Activated CD8-positive, alpha-beta T cell treated with anti-CD3 and anti-CD28 coated beads for 36 hours (primary cell): ENCODE measurements around the gene ARID4A. TPM values are rescaled to one million over a fixed set of nuclear protein-coding genes. Genes with fewer than 3 reads are reported as not detected.

Experiments used
- ATAC-seq: fragments of 200-7000 bp; cut with Tn5 transposase; one replicate; pipeline ENCODE4 v1.10.0; 2021; ENCODE audit warnings: mild to moderate bottlenecking, moderate library complexity
- CTCF ChIA-PET: fragments of 350-600 bp; sonication (Branson Sonifier 250); formaldehyde crosslinking; loops from one replicate; lab custom pipeline; 2021; ENCODE audit warnings: antibody characterized with exemption; lab: Charles Lee
- POLR2A ChIA-PET: fragments of 350-600 bp; sonication (Branson Sonifier 250); formaldehyde crosslinking; loops from one replicate; lab custom pipeline; 2021; ENCODE audit warnings: antibody characterized with exemption; lab: Charles Lee
- DNase-seq: peaks from one replicate; pipeline ENCODE4 v3.0.0-alpha.2; 2020
- H3K27ac Mint-ChIP-seq: one replicate; pipeline ENCODE4 v1.8.0; 2021; ENCODE audit warnings: mild to moderate bottlenecking, mixed read lengths
- H3K27me3 Mint-ChIP-seq: one replicate; pipeline ENCODE4 v1.8.0; 2021; ENCODE audit warnings: mixed read lengths
- H3K36me3 Mint-ChIP-seq: one replicate; pipeline ENCODE4 v1.8.0; 2021; ENCODE audit warnings: low read depth, mixed read lengths
- H3K4me1 Mint-ChIP-seq: one replicate; pipeline ENCODE4 v1.8.0; 2021; ENCODE audit warnings: low read depth, mixed read lengths
- H3K4me3 Mint-ChIP-seq: one replicate; pipeline ENCODE4 v1.8.0; 2021; ENCODE audit warnings: mild to moderate bottlenecking, moderate library complexity, mixed read lengths
- H3K9me3 Mint-ChIP-seq: one replicate; pipeline ENCODE4 v1.8.0; 2021; ENCODE audit warnings: mixed read lengths
- CTCF ChIP-seq: fragments of 200-600 bp; IDR thresholded peaks from one replicate; pipeline ENCODE4 v1.8.0; 2022; ENCODE audit warnings: antibody characterized with exemption, mild to moderate bottlenecking
- intact Hi-C: fragments of 100-400 bp; cut with micrococcal nuclease; formaldehyde crosslinking; loops from one replicate; pipeline ENCODE4 v1.10.0; 2022
- total RNA-seq, 2 experiments: library from RNA; stranded (reverse); gene quantifications; one replicate each; pipeline ENCODE4 v1.2.3, GENCODE V29; 2021

Gene ARID4A
- total RNA-seq, 2 experiments from 2014 or later = 22.1 to 22.4 TPM

GRCh38 chr14:58275527-58276190 is 22.7 kb upstream of the ARID4A start:
- H3K27me3 Mint-ChIP-seq = no peaks in the 10 kb centered on the region
- no peaks in the 10 kb centered on the region for H3K9me3 Mint-ChIP-seq
- peaks cover 64% of the 10 kb centered on the region for H3K36me3 Mint-ChIP-seq
- ChIA-PET CTCF (interaction anchor here (1.1 to 2.0 kb wide), 3 partner anchors 21 to 152 kb away, joined by 3 to 4 read pairs (median 3); partner anchors contain the start of gene KIAA0586), POLR2A (interaction anchor here (1.6 to 4.0 kb wide), 3 partner anchors 11 to 23 kb away, joined by 4 to 23 read pairs (median 18); partner anchors contain the start of gene ARID4A)
- TF ChIP-seq CTCF = no peak
- peak overlapping the region; percentile 95 for H3K27ac Mint-ChIP-seq
- peaks cover 45% of the 10 kb centered on the region for H3K4me1 Mint-ChIP-seq
- H3K4me3 Mint-ChIP-seq = peak overlapping the region; percentile 1
- intact Hi-C loops = no loop called here
- ATAC-seq (peak; percentile 26), DNase-seq (no peak)

GRCh38 chr14:58276208-58276607 is 22.1 kb upstream of the ARID4A start:
- Mint-ChIP-seq H3K9me3 (no peaks in the 10 kb centered on the region), H3K27me3 (no peaks in the 10 kb centered on the region), H3K4me1 (peaks cover 49% of the 10 kb centered on the region), H3K36me3 (peaks cover 68% of the 10 kb centered on the region), H3K27ac (peak overlapping the region; percentile 95), H3K4me3 (no peak overlapping the region)
- intact Hi-C loops = no loop called here
- TF ChIP-seq CTCF = no peak
- DNase-seq (no peak), ATAC-seq (peak; percentile 55)
- ChIA-PET POLR2A (interaction anchor here (0.9 to 3.1 kb wide), 3 partner anchors 12 to 120 kb away, joined by 3 to 23 read pairs (median 4); no protein-coding TSS in a partner anchor), CTCF (interaction anchor here (1.2 to 2.0 kb wide), 2 partner anchors 22 to 152 kb away, joined by 3 to 4 read pairs; partner anchors contain the start of gene KIAA0586)

- ATAC-seq = no peak
- no peaks in the 10 kb centered on the region for H3K27me3 Mint-ChIP-seq
- peaks cover 74% of the 10 kb centered on the region for H3K36me3 Mint-ChIP-seq
- peak overlapping the region; percentile 39 for H3K27ac Mint-ChIP-seq
- H3K9me3 Mint-ChIP-seq = no peaks in the 10 kb centered on the region
- intact Hi-C loops = no loop called here
- TF ChIP-seq CTCF = no peak
- H3K4me3 Mint-ChIP-seq = no peak overlapping the region
- DNase-seq = no peak
- H3K4me1 Mint-ChIP-seq = peaks cover 68% of the 10 kb centered on the region
- ChIA-PET POLR2A (interaction anchor here (1.0 to 1.4 kb wide), 2 partner anchors 9 to 33 kb away, joined by 3 to 6 read pairs; no protein-coding TSS in a partner anchor), CTCF (no interaction called here)
These were observed 20.2 kb upstream of the ARID4A start for GRCh38 chr14:58278177-58278576.

GRCh38 chr14:58280954-58281787 is 17.2 kb upstream of the ARID4A start:
- H3K27ac Mint-ChIP-seq = peak overlapping the region; percentile 96
- no peaks in the 10 kb centered on the region for H3K27me3 Mint-ChIP-seq
- POLR2A ChIA-PET = interaction anchor here (0.6 to 2.1 kb wide), 5 partner anchors 12 to 34 kb away, joined by 3 to 5 read pairs (median 4); partner anchors contain the start of gene ARID4A
- H3K4me1 Mint-ChIP-seq = peaks cover 70% of the 10 kb centered on the region
- DNase-seq = peak; percentile 42
- CTCF ChIA-PET = interaction anchor here (1.0 kb wide), 1 partner anchor 15 kb away, joined by 3 read pairs; no protein-coding TSS in a partner anchor
- no peaks in the 10 kb centered on the region for H3K9me3 Mint-ChIP-seq
- no peak for TF ChIP-seq CTCF
- intact Hi-C loops = loop anchor here (5.0 kb wide), 1 partner anchor 34 kb away; no protein-coding TSS in a partner anchor
- peak overlapping the region; percentile 59 for H3K4me3 Mint-ChIP-seq
- H3K36me3 Mint-ChIP-seq = peaks cover 74% of the 10 kb centered on the region
- ATAC-seq = peak; percentile 82
